Chondrocyte (in vitro differentiated cells): ENCODE data around the gene MYL4. TPM values are rescaled to one million over a fixed set of nuclear protein-coding genes. Genes with fewer than 3 reads are reported as not detected.

Experiments
- DNase-seq: peaks from one replicate; pipeline ENCODE4 v3.0.0; 2021; ENCODE audit warnings: mixed read lengths, low spot score
- H3K27ac Mint-ChIP-seq: one replicate; pipeline ENCODE4 v1.8.0; 2021; ENCODE audit warnings: mild to moderate bottlenecking, moderate library complexity, mixed read lengths; ENCODE audit not compliant: unreplicated experiment
- H3K27me3 Mint-ChIP-seq: 2 replicates; pipeline ENCODE4 v1.8.0; 2021; ENCODE audit warnings: low read depth, mixed read lengths
- H3K36me3 Mint-ChIP-seq: 2 replicates; pipeline ENCODE4 v1.8.0; 2021; ENCODE audit warnings: low read depth, mixed read lengths
- H3K4me1 Mint-ChIP-seq: 2 replicates; pipeline ENCODE4 v1.8.0; 2021; ENCODE audit warnings: low read depth, mild to moderate bottlenecking, mixed read lengths
- H3K4me3 Mint-ChIP-seq: one replicate; pipeline ENCODE4 v1.8.0; 2021; ENCODE audit warnings: mild to moderate bottlenecking, moderate library complexity, mixed read lengths; ENCODE audit not compliant: unreplicated experiment
- H3K9me3 Mint-ChIP-seq: 2 replicates; pipeline ENCODE4 v1.8.0; 2021; ENCODE audit warnings: low read depth, mixed read lengths
- CTCF ChIP-seq: fragments of 200-600 bp; sonication (generic); IDR thresholded peaks from 2 replicates; pipeline ENCODE4 v1.5.0; 2021; ENCODE audit warnings: antibody characterized with exemption, mild to moderate bottlenecking, moderate library complexity
- total RNA-seq: library from RNA; stranded (reverse); gene quantifications from 3 replicates; pipeline ENCODE4 v1.2.1, GENCODE V29; 2021

MYL4 gene
- total RNA-seq, 1 donor from 2014 or later = 1.9 TPM

GRCh38 chr17:47270946-47271705 lies 62.0 kb downstream of the MYL4 start:
- Mint-ChIP-seq H3K27ac (no peak overlapping the region), H3K4me3 (no peak overlapping the region), H3K27me3 (no peaks in the 10 kb centered on the region), H3K9me3 (no peaks in the 10 kb centered on the region), H3K4me1 (peaks cover 45% of the 10 kb centered on the region), H3K36me3 (no peaks in the 10 kb centered on the region)
- TF ChIP-seq CTCF = no peak
- DNase-seq = no peak

- no peaks in the 10 kb centered on the region for H3K36me3 Mint-ChIP-seq
- H3K27me3 Mint-ChIP-seq = no peaks in the 10 kb centered on the region
- H3K4me3 Mint-ChIP-seq = no peak overlapping the region
- H3K27ac Mint-ChIP-seq = no peak overlapping the region
- no peak for DNase-seq
- no peak for TF ChIP-seq CTCF
- H3K9me3 Mint-ChIP-seq = no peaks in the 10 kb centered on the region
- H3K4me1 Mint-ChIP-seq = peaks cover 46% of the 10 kb centered on the region
These were observed 63.3 kb downstream of the MYL4 start for GRCh38 chr17:47272491-47272890.

- H3K27ac Mint-ChIP-seq = no peak overlapping the region
These were observed 64.1 kb downstream of the MYL4 start for GRCh38 chr17:47273245-47273644.

More at GRCh38 chr17:47273245-47273644, 64.1 kb downstream of the MYL4 start:
- Mint-ChIP-seq H3K36me3 (no peaks in the 10 kb centered on the region), H3K9me3 (no peaks in the 10 kb centered on the region), H3K27me3 (no peaks in the 10 kb centered on the region), H3K4me1 (peaks cover 44% of the 10 kb centered on the region), H3K4me3 (no peak overlapping the region)
- no peak for DNase-seq
- TF ChIP-seq CTCF = no peak

Other genes with a start within 250 kb of the MYL4 start
- gene RPRML, start 230.1 kb upstream of the MYL4 start, total RNA-seq = not detected in 3 replicates
- gene CDC27, start 20.1 kb upstream of the MYL4 start, total RNA-seq = 121 to 133 TPM (median 128 TPM) in 3 replicates
- gene ITGB3, start 44.5 kb downstream of the MYL4 start, total RNA-seq = 0.85 to 11.4 TPM (median 10.5 TPM) in 3 replicates
- 1.5 to 3.2 TPM (median 2.5 TPM) in 3 replicates for gene EFCAB13, start 114.6 kb downstream of the MYL4 start, total RNA-seq